ENCODE measurements around the gene NCK1. TPM values are rescaled to one million over a fixed set of nuclear protein-coding genes. Genes with fewer than 3 reads are reported as not detected.
"Not testable (repeated sequence)": the region's sequence is repeated elsewhere in the genome, so short reads cannot be mapped to it uniquely, and the experiment has no call there.

The NCK1 gene
- total and polyA plus RNA-seq, 9 of the 15 experiments (the other 6 are each of a cell fraction or from before 2014, with no cell fraction given), result 17.3 to 30.5 (median 25.0) TPM

- ChIA-PET CTCF (ENCODE audit: low intra/inter-chr PET ratio) (no interaction called here), POLR2A (no interaction called here)
- no peak for FAIRE-seq
- no peak for DNase-seq (ENCODE audit: extremely low read depth in 1 of 4, low spot score in 3 of 4)
- Histone ChIP-seq H3K4me1 (replicated peaks in 1 of 2; ENCODE audit: control insufficient read depth in 2 of 2, insufficient read depth in 2 of 2, low read length in 2 of 2) (peaks cover 2 to 6% of the 10 kb centered on the region in 2 experiments; a peak in 3 of 5 replicates), H3K9me1 (ENCODE audit: control insufficient read depth, insufficient read depth, low read length) (no peaks in the 10 kb centered on the region), H3K9me3 (replicated peaks; ENCODE audit: control insufficient read depth, insufficient read depth, low read depth, low read length) (no peaks in the 10 kb centered on the region), H3K79me2 (ENCODE audit: control insufficient read depth, insufficient read depth, low read length) (peaks cover 79% of the 10 kb centered on the region), H2AFZ (ENCODE audit: low read depth, low read length) (no peak overlapping the region), H3K4me3 (no peak overlapping the region), H4K20me1 (replicated peaks; ENCODE audit: control insufficient read depth, insufficient read depth, low read length) (peaks cover 21% of the 10 kb centered on the region; the same call in 1 of the 2 replicates), H3K36me3 (ENCODE audit: control insufficient read depth, insufficient read depth, low read length) (no peaks in the 10 kb centered on the region; the same call in 2 of the 3 replicates), H3K9ac (ENCODE audit: insufficient read depth in 1 of 2, low read depth in 2 of 2, low read length in 2 of 2) (no peak overlapping the region), H3K27me3 (ENCODE audit: control insufficient read depth in 2 of 2, insufficient read depth in 2 of 2, low read length in 2 of 2) (no peaks in the 10 kb centered on the region), H3K27ac (ENCODE audit: extremely low read depth, low read depth, low read length) (no peak overlapping the region), H3K4me2 (ENCODE audit: insufficient read depth, low read length) (no peak overlapping the region)
- peak; percentile 29; the same call in 1 of the 2 replicates for TF ChIP-seq CBFA2T3 (IDR thresholded peaks at IDR 0.05)
- no peak for TF ChIP-seq GATAD2A (IDR thresholded peaks at IDR 0.05)
- intact Hi-C loops (cut with micrococcal nuclease), result no loop called here
- no TSS peak for BruUV-seq (replicated peaks)
- in situ Hi-C loops (cut with MboI), result no loop called here
- WGBS (ENCODE audit: insufficient coverage, low coverage, missing lambda C conversion rate), result 21% methylated on average over 2 of the region's 2 CpGs
- ATAC-seq, result no peak
Measured at GRCh38 chr3:136891934-136892855, 30.2 kb downstream of the NCK1 start.

GRCh38 chr3:136893848-136894443 is 31.9 kb downstream of the NCK1 start:
- H3K9me3 ChIP-seq (replicated peaks; ENCODE audit: control insufficient read depth, insufficient read depth, low read depth, low read length), result no peaks in the 10 kb centered on the region
- H2AFZ ChIP-seq (ENCODE audit: low read depth, low read length), result no peak overlapping the region
- no peak overlapping the region for H3K4me3 ChIP-seq
- no peaks in the 10 kb centered on the region for H3K27me3 ChIP-seq (ENCODE audit: control insufficient read depth in 2 of 2, insufficient read depth in 2 of 2, low read length in 2 of 2)
- no peak for TF ChIP-seq ILK (tag; IDR thresholded peaks at IDR 0.05; ENCODE audit: borderline replicate concordance, low read depth)
- CTCF ChIA-PET (ENCODE audit: low intra/inter-chr PET ratio), result no interaction called here
- BruUV-seq (replicated peaks), result no TSS peak
- no peaks in the 10 kb centered on the region for H3K9me1 ChIP-seq (ENCODE audit: control insufficient read depth, insufficient read depth, low read length)
- no peak for FAIRE-seq
- no peak overlapping the region for H3K9ac ChIP-seq (ENCODE audit: insufficient read depth in 1 of 2, low read depth in 2 of 2, low read length in 2 of 2)
- 58% methylated on average over 4 of the region's 5 CpGs for whole genome bisulfite sequencing (ENCODE audit: insufficient coverage, low coverage, missing lambda C conversion rate)
- H3K27ac ChIP-seq (ENCODE audit: extremely low read depth, low read depth, low read length), result no peak overlapping the region
- peaks cover 76% of the 10 kb centered on the region for H3K79me2 ChIP-seq (ENCODE audit: control insufficient read depth, insufficient read depth, low read length)
- POLR2A ChIA-PET, result no interaction called here
- H3K36me3 ChIP-seq (ENCODE audit: control insufficient read depth, insufficient read depth, low read length), result no peaks in the 10 kb centered on the region
- intact Hi-C loops (cut with micrococcal nuclease), result no loop called here
- no peak for DNase-seq (ENCODE audit: extremely low read depth in 1 of 4, low spot score in 3 of 4)
- ATAC-seq, result no peak
- H3K4me1 ChIP-seq (replicated peaks in 1 of 2; ENCODE audit: control insufficient read depth in 2 of 2, insufficient read depth in 2 of 2, low read length in 2 of 2), result peaks cover 1 to 6% of the 10 kb centered on the region in 2 experiments; a peak in 4 of 5 replicates
- in situ Hi-C loops (cut with MboI), result no loop called here
- H3K4me2 ChIP-seq (ENCODE audit: insufficient read depth, low read length), result no peak overlapping the region
- H4K20me1 ChIP-seq (replicated peaks; ENCODE audit: control insufficient read depth, insufficient read depth, low read length), result peaks cover 32% of the 10 kb centered on the region

GRCh38 chr3:136897171-136897570 is 35.2 kb downstream of the NCK1 start:
- DNase-seq (ENCODE audit: extremely low read depth in 1 of 4, low spot score in 3 of 4); BruUV-seq (replicated peaks); H3K36me3 ChIP-seq (ENCODE audit: control insufficient read depth, insufficient read depth, low read length); H3K27ac ChIP-seq (ENCODE audit: extremely low read depth, low read depth, low read length); H3K27me3 ChIP-seq (ENCODE audit: control insufficient read depth in 2 of 2, insufficient read depth in 2 of 2, low read length in 2 of 2); H3K4me2 ChIP-seq (ENCODE audit: insufficient read depth, low read length); FAIRE-seq; in situ Hi-C loops (cut with MboI); H3K4me3 ChIP-seq; H3K9ac ChIP-seq (ENCODE audit: insufficient read depth in 1 of 2, low read depth in 2 of 2, low read length in 2 of 2); intact Hi-C loops (cut with micrococcal nuclease); H2AFZ ChIP-seq (ENCODE audit: low read depth, low read length); H3K9me3 ChIP-seq (replicated peaks; ENCODE audit: control insufficient read depth, insufficient read depth, low read depth, low read length); CTCF ChIA-PET (ENCODE audit: low intra/inter-chr PET ratio); ATAC-seq; H3K9me1 ChIP-seq (ENCODE audit: control insufficient read depth, insufficient read depth, low read length); POLR2A ChIA-PET: not testable (repeated sequence)
- Histone ChIP-seq H3K4me1 (replicated peaks in 1 of 2; ENCODE audit: control insufficient read depth in 2 of 2, insufficient read depth in 2 of 2, low read length in 2 of 2) (peaks cover under 1 to 28% of the 10 kb centered on the region in 2 experiments; a peak in 4 of 5 replicates), H3K79me2 (ENCODE audit: control insufficient read depth, insufficient read depth, low read length) (peaks cover 71% of the 10 kb centered on the region), H4K20me1 (replicated peaks; ENCODE audit: control insufficient read depth, insufficient read depth, low read length) (peaks cover 37% of the 10 kb centered on the region)
- WGBS (ENCODE audit: insufficient coverage, low coverage, missing lambda C conversion rate), result 75% methylated on average over 1 of the region's 1 CpG
